Gastroesophageal sphincter (tissue), 4 donors: ENCODE data around the gene SH2B3. TPM values are rescaled to one million over a fixed set of nuclear protein-coding genes. Genes with fewer than 3 reads are reported as not detected.

Experiments used
- ATAC-seq: fragments of 150-250 bp; one replicate; pipeline ENCODE4 v1.9.1; 2016; ENCODE audit warnings: mild to moderate bottlenecking, moderate library complexity
- H3K27ac ChIP-seq, 4 donors: fragments of 200-600 bp; sonication (generic) in 3 of 4; 1 replicate in 3 of 4; 2 replicates in 1 of 4; pipeline ENCODE4 v1.5.1; 2016 to 2019
- H3K27me3 ChIP-seq: fragments of 200-600 bp; sonication (generic); one replicate; pipeline ENCODE4 v1.5.1; 2019
- H3K36me3 ChIP-seq, 2 donors: fragments of 200-600 bp; sonication (generic); one replicate each; pipeline ENCODE4 v1.5.1; 2019; ENCODE audit warnings: control low read depth in 1 of 2
- H3K4me1 ChIP-seq, 3 donors: fragments of 200-600 bp; sonication (generic); 1 replicate in 2 of 3; 2 replicates in 1 of 3; pipeline ENCODE4 v1.5.1; 2016 to 2019; ENCODE audit warnings: control low read depth in 2 of 3
- H3K4me3 ChIP-seq, 2 donors: fragments of 200-600 bp; sonication (generic); one replicate each; pipeline ENCODE4 v1.5.1; 2019; ENCODE audit warnings: mild to moderate bottlenecking in 1 of 2, moderate library complexity in 1 of 2
- H3K9me3 ChIP-seq, 3 donors: fragments of 200-600 bp; sonication (generic); one replicate each; pipeline ENCODE4 v1.5.1; 2017 to 2019; ENCODE audit warnings: control low read depth in 2 of 3
- EP300 ChIP-seq: sonication (generic); formaldehyde crosslinking; IDR thresholded peaks from one replicate; pipeline ENCODE4 v1.6.1; 2017; ENCODE audit warnings: antibody characterized with exemption, mild to moderate bottlenecking
- POLR2A ChIP-seq, 2 donors: fragments of 450-650 bp; IDR thresholded peaks; one replicate each; pipeline ENCODE4 v1.6.1; 2017; ENCODE audit warnings: antibody characterized with exemption in 2 of 2, mild to moderate bottlenecking in 2 of 2, moderate library complexity in 1 of 2
- POLR2AphosphoS5 ChIP-seq: sonication (generic); formaldehyde crosslinking; IDR thresholded peaks from one replicate; pipeline ENCODE4 v1.6.1; 2017; ENCODE audit warnings: antibody characterized with exemption
- WGBS, 2 donors: methylation state at CpG; one replicate each; pipeline ENCODE4 v1.1.5; 2018; ENCODE audit warnings: low coverage in 1 of 2; 5-methylcytosine and 5-hydroxymethylcytosine counted together
- total RNA-seq, 4 donors: library from RNA; depleted of rRNA; stranded (reverse); fragments of >200 nt; gene quantifications; one replicate each; pipeline ENCODE4 v1.1.0, GENCODE V29; 2016
- TF ChIP-seq, protein P1 (sequence below), 4 experiments: fragments of 200-600 bp in 2 of 4; fragments of 450-650 bp in 2 of 4; sonication (generic) in 1 of 4; IDR thresholded peaks; one replicate each; pipeline ENCODE4 v1.5.1; 2017 to 2019; ENCODE audit warnings: antibody characterized with exemption in 4 of 4, mild to moderate bottlenecking in 2 of 4, moderate library complexity in 2 of 4

The SH2B3 gene
- total RNA-seq, 4 donors from 2014 or later, result 17.0 to 33.1 (median 23.3) TPM

DNA sequence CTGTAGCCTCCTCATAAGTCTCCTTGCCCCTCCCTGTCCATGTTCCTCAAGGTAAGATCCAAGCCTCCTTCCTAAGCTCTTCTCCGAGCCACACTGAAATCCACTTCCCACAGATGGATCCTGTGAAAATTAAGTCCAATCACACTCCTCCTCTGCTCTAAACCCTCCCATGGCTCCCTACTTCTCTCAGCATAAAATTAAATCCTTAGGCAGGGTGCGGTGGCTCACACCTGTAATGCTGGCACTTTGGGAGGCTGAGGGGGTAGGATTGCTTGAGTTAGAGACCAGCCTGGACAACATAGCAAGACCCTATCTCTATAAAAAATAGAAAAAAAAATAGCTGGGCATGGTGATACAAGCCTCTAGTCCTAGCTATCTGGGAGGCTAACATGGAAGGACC lies 39.1 kb upstream of the SH2B3 start:
- 73 to 89% methylated on average over 2 of the region's 2 CpGs for WGBS, 2 donors
- TF ChIP-seq, protein P1, sequence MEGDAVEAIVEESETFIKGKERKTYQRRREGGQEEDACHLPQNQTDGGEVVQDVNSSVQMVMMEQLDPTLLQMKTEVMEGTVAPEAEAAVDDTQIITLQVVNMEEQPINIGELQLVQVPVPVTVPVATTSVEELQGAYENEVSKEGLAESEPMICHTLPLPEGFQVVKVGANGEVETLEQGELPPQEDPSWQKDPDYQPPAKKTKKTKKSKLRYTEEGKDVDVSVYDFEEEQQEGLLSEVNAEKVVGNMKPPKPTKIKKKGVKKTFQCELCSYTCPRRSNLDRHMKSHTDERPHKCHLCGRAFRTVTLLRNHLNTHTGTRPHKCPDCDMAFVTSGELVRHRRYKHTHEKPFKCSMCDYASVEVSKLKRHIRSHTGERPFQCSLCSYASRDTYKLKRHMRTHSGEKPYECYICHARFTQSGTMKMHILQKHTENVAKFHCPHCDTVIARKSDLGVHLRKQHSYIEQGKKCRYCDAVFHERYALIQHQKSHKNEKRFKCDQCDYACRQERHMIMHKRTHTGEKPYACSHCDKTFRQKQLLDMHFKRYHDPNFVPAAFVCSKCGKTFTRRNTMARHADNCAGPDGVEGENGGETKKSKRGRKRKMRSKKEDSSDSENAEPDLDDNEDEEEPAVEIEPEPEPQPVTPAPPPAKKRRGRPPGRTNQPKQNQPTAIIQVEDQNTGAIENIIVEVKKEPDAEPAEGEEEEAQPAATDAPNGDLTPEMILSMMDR (IDR thresholded peaks at IDR 0.05), result no peak
- H3K9me3 ChIP-seq, result no peaks in the 10 kb centered on the region
- ATAC-seq, result no peak
- no peak overlapping the region for H3K27ac ChIP-seq
- no peak overlapping the region for H3K4me3 ChIP-seq
- H3K4me1 ChIP-seq, result peaks cover 0 to 31% (median 11%) of the 10 kb centered on the region in 3 donors
- no peaks in the 10 kb centered on the region for H3K27me3 ChIP-seq
- H3K36me3 ChIP-seq, result peaks cover 0 to 47% of the 10 kb centered on the region in 2 donors

DNA sequence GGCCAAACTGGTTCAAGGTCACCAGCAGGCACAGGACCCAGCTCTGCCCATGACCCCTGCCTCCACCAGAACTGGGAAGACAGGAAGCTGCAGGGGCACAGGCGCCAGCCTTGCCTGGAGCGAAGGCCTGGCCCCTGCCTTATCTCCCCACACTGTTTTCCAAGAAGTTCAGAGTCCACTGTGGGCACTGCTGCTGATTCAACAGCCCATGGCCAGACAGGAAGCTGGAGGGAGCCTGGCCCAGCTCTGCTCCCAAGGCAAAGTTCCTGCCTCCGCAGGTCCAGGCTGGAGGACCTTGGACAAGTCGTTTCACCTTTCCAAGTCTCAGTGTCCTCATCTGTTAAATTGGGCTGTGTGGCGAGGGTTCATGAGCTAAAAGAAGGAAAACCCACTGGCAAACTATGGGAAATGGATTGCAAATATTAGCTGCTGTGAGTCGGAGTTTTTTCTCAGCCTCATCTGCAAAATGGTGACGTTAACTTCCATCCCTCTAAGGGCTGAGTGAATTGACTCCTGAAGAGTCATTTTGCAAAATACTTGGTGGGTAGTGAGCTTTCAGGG lies 38.0 kb upstream of the SH2B3 start:
- Histone ChIP-seq H3K4me3 (peak overlapping the region; percentile 61 to 94), H3K27me3 (no peaks in the 10 kb centered on the region), H3K9me3 (no peaks in the 10 kb centered on the region), H3K36me3 (peaks cover 0 to 36% of the 10 kb centered on the region in 2 donors), H3K27ac (peak overlapping the region in 2 of 4 donors; percentile 73 to 82), H3K4me1 (peaks cover 0 to 31% (median 11%) of the 10 kb centered on the region in 3 donors)
- WGBS, 2 donors, result 0 to 8% methylated on average over 1 to 2 of the region's 7 CpGs
- no peak for TF ChIP-seq EP300
- no peak for TF ChIP-seq POLR2AphosphoS5
- TF ChIP-seq POLR2A (IDR thresholded peaks at IDR 0.05), result no peak
- TF ChIP-seq, protein P1 (IDR thresholded peaks at IDR 0.05), result no peak
- no peak for ATAC-seq

DNA sequence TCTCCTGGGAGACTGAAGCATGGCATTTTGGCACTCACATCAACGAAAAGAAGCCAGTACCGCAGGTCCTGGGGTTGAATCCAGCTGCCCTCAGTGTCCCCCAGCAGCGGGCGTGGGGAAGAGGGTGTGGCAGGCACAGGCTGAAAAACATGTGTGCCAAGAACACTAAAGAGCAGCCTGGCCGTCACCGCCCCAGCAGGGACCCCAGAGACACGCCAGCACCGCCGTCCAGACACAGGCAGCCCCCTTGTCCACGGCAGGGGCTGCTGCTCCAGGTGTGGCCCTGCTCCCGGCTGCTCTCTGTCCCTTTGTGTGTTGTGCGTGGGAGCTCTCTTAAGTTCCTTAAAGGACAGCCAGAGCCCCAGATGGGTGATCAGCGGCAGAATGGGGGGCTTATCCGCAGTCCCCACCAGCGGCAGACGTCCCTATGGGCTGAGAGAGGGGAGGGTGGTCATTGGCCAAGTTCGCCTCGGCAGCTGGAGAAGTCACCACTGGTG lies 37.4 kb upstream of the SH2B3 start:
- Histone ChIP-seq H3K4me1 (peaks cover 0 to 31% (median 11%) of the 10 kb centered on the region in 3 donors), H3K4me3 (peak overlapping the region; percentile 61 to 94), H3K27me3 (no peaks in the 10 kb centered on the region), H3K36me3 (peaks cover 0 to 30% of the 10 kb centered on the region in 2 donors), H3K27ac (peak overlapping the region in 3 of 4 donors; percentile 73 to 82 (median 76)), H3K9me3 (no peaks in the 10 kb centered on the region)
- WGBS, 2 donors, result 4 to 20% methylated on average over 1 to 4 of the region's 18 CpGs
- TF ChIP-seq, protein P1 (IDR thresholded peaks at IDR 0.05), result no peak
- TF ChIP-seq POLR2AphosphoS5, result no peak
- TF ChIP-seq POLR2A (IDR thresholded peaks at IDR 0.05), result no peak
- no peak for TF ChIP-seq EP300
- peak; percentile 23 for ATAC-seq

GRCh38 chr12:111368788-111369495 lies 36.8 kb upstream of the SH2B3 start, which contains the start of gene PHETA1:
Gene PHETA1 (minus strand): TSS chr12:111369095. CDS start chr12:111363427, 5,668 bp downstream.
- Histone ChIP-seq H3K27me3 (no peaks in the 10 kb centered on the region), H3K36me3 (peaks cover 0 to 24% of the 10 kb centered on the region in 2 donors), H3K9me3 (no peaks in the 10 kb centered on the region), H3K4me1 (peaks cover 0 to 31% (median 11%) of the 10 kb centered on the region in 3 donors), H3K27ac (peak within 1 kb of the TSS in 3 of 4 donors; percentile 73 to 82 (median 76)), H3K4me3 (peak within 1 kb of the TSS; percentile 61 to 94)
- ATAC-seq, result peak; percentile 99
- 0% methylated on average over 1 of the region's 72 CpGs; no CpG with 5 or more reads in 1 of the 2 donors for WGBS, 2 donors
- TF ChIP-seq POLR2A (IDR thresholded peaks at IDR 0.05) (peak; percentile 50 to 57), EP300 (no peak), POLR2AphosphoS5 (peak; percentile 57)
- TF ChIP-seq, protein P1 (IDR thresholded peaks at IDR 0.05), result peak in 2 of 4 experiments; percentile 14 to 26
